ENCODE results near the gene ZNF587.
A peak's percentile ranks its signal among the peaks of the same experiment; 100 is the strongest.
"Not testable (repeated sequence)": the region's sequence is repeated elsewhere in the genome, so short reads cannot be mapped to it uniquely, and the experiment has no call there.

The ZNF587 gene

GRCh38 chr19:57849666-57850473, at the start of gene ZNF587:
ZNF587 (plus strand) TSS chr19:57849859; CDS start chr19:57850039, 180 bp downstream.
- peak; percentile 30 to 58 (median 49) for DNase-seq (ENCODE audit: low read depth in 2 of 3, low spot score in 2 of 3)

GRCh38 chr19:57800696-57801095, 49.0 kb upstream of the ZNF587 start:
- no peak for DNase-seq (ENCODE audit: low read depth in 2 of 3, low spot score in 2 of 3)

- DNase-seq (ENCODE audit: low read depth in 2 of 3, low spot score in 2 of 3), result no peak
These were observed 47.4 kb upstream of the ZNF587 start for GRCh38 chr19:57802269-57802668.

GRCh38 chr19:57803265-57803593, 46.4 kb upstream of the ZNF587 start:
- DNase-seq (ENCODE audit: low read depth in 2 of 3, low spot score in 2 of 3), result no peak

GRCh38 chr19:57803594-57804325, 45.9 kb upstream of the ZNF587 start:
- no peak for DNase-seq (ENCODE audit: low read depth in 2 of 3, low spot score in 2 of 3)

- no peak for DNase-seq (ENCODE audit: low read depth in 2 of 3, low spot score in 2 of 3)
These were observed 42.1 kb upstream of the ZNF587 start for GRCh38 chr19:57807541-57807940.

GRCh38 chr19:57810410-57811295, 39.0 kb upstream of the ZNF587 start:
- DNase-seq (ENCODE audit: low read depth in 2 of 3, low spot score in 2 of 3), result not testable (repeated sequence)

- DNase-seq (ENCODE audit: low read depth in 2 of 3, low spot score in 2 of 3), result no peak
These were observed 37.4 kb upstream of the ZNF587 start for GRCh38 chr19:57812226-57812625.

- not testable (repeated sequence) for DNase-seq (ENCODE audit: low read depth in 2 of 3, low spot score in 2 of 3)
These were observed 36.5 kb upstream of the ZNF587 start for GRCh38 chr19:57812975-57813820.

- no peak for DNase-seq (ENCODE audit: low read depth in 2 of 3, low spot score in 2 of 3)
These were observed 35.6 kb upstream of the ZNF587 start for GRCh38 chr19:57813919-57814504.

- DNase-seq (ENCODE audit: low read depth in 2 of 3, low spot score in 2 of 3), result peak; percentile 26 to 38 (median 35)
These were observed 35.0 kb upstream of the ZNF587 start, which contains the start of gene ZNF552 for GRCh38 chr19:57814505-57815246. ZNF552 (minus strand) TSS chr19:57814913; CDS start chr19:57814743, 170 bp downstream.

- DNase-seq (ENCODE audit: low read depth in 2 of 3, low spot score in 2 of 3), result no peak
These were observed 34.2 kb upstream of the ZNF587 start for GRCh38 chr19:57815247-57816075.

GRCh38 chr19:57816652-57817051, 33.0 kb upstream of the ZNF587 start:
- DNase-seq (ENCODE audit: low read depth in 2 of 3, low spot score in 2 of 3), result no peak

GRCh38 chr19:57817976-57818375, 31.7 kb upstream of the ZNF587 start:
- DNase-seq (ENCODE audit: low read depth in 2 of 3, low spot score in 2 of 3), result no peak

GRCh38 chr19:57818378-57818777, 31.3 kb upstream of the ZNF587 start:
- no peak for DNase-seq (ENCODE audit: low read depth in 2 of 3, low spot score in 2 of 3)

GRCh38 chr19:57819475-57820148, 30.0 kb upstream of the ZNF587 start:
- DNase-seq (ENCODE audit: low read depth in 2 of 3, low spot score in 2 of 3), result peak; percentile 34 to 54 (median 42)

- DNase-seq (ENCODE audit: low read depth in 2 of 3, low spot score in 2 of 3), result no peak
These were observed 29.1 kb upstream of the ZNF587 start for GRCh38 chr19:57820599-57820998.

GRCh38 chr19:57821095-57821494, 28.6 kb upstream of the ZNF587 start:
- not testable (repeated sequence) for DNase-seq (ENCODE audit: low read depth in 2 of 3, low spot score in 2 of 3)
